ENCODE results near the gene EAF2. TPM values are rescaled to one million over a fixed set of nuclear protein-coding genes. Genes with fewer than 3 reads are reported as not detected.

Gene EAF2
- total and polyA plus RNA-seq, 2 donors: 5.5 to 16.4 TPM

- H3K4me1 ChIP-seq (ENCODE audit: insufficient read depth): no peaks in the 10 kb centered on the region
- no peak overlapping the region for H3K4me3 ChIP-seq (ENCODE audit: low read depth, low read length)
- WGBS: 31% methylated on average over 1 of the region's 1 CpG
- H3K27ac ChIP-seq (ENCODE audit: low read depth): no peak overlapping the region
- no peaks in the 10 kb centered on the region for H3K36me3 ChIP-seq (ENCODE audit: insufficient read depth)
- DNase-seq (ENCODE audit: extremely low spot score): no peak
Observed at GRCh38 chr3:121883507-121883906, 48.5 kb downstream of the EAF2 start.

GRCh38 chr3:121885386-121885785 is 50.4 kb downstream of the EAF2 start:
- 90% methylated on average over 2 of the region's 2 CpGs for WGBS
- H3K4me1 ChIP-seq (ENCODE audit: insufficient read depth): no peaks in the 10 kb centered on the region
- no peak overlapping the region for H3K4me3 ChIP-seq (ENCODE audit: low read depth, low read length)
- DNase-seq (ENCODE audit: extremely low spot score): no peak
- H3K27ac ChIP-seq (ENCODE audit: low read depth): no peak overlapping the region
- H3K36me3 ChIP-seq (ENCODE audit: insufficient read depth): peaks cover 2% of the 10 kb centered on the region

DNA sequence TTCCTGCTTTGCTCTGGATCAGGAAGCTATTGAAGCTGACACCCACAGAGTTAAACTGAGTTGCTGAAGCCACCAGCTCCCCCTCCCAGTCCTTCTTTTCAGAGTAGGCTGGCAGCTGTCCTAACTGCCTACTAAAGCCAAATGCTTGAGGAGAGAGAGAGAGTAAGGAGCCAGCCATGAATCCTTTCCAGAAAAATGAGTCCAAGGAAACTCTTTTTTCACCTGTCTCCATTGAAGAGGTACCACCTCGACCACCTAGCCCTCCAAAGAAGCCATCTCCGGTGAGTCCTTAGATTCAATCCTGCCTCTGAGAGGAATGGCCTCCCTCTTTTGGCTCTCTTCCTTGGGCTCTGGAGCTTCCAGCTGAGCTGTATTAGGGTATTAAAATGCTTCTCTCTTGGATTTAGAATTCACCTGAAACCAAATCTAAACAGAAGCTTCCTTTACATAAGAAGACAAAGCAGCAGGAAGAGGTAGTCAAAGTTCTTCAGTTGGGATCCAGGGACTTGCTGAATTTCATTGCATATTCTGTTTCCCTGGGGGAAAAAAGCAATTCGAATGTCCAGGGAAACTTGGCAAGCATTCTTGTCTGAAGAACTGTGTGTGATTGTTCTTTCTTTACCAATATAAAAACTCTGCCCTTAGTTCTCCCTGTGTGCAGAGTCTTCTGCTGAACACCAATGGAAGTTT is 59.4 kb downstream of the EAF2 start, which contains the start of gene SLC15A2:
Gene SLC15A2, plus strand, starts transcription at position 101 of the 690 bp plus-strand sequence. Its CDS starts 76 bp downstream, at position 177.
- DNase-seq (ENCODE audit: extremely low spot score): no peak
- peaks cover 2% of the 10 kb centered on the region for H3K36me3 ChIP-seq (ENCODE audit: insufficient read depth)
- H3K27ac ChIP-seq (ENCODE audit: low read depth): no peak within 1 kb of the TSS
- H3K4me1 ChIP-seq (ENCODE audit: insufficient read depth): no peaks in the 10 kb centered on the region
- H3K4me3 ChIP-seq (ENCODE audit: low read depth, low read length): no peak within 1 kb of the TSS
- WGBS: 22% methylated on average over 3 of the region's 3 CpGs

- DNase-seq (ENCODE audit: extremely low spot score): no peak
- H3K4me1 ChIP-seq (ENCODE audit: insufficient read depth): no peaks in the 10 kb centered on the region
- no peak overlapping the region for H3K27ac ChIP-seq (ENCODE audit: low read depth)
- no peaks in the 10 kb centered on the region for H3K36me3 ChIP-seq (ENCODE audit: insufficient read depth)
- WGBS: 0% methylated on average over 1 of the region's 1 CpG
- no peak overlapping the region for H3K4me3 ChIP-seq (ENCODE audit: low read depth, low read length)
Observed at GRCh38 chr3:121895121-121895520, 60.1 kb downstream of the EAF2 start.

DNA sequence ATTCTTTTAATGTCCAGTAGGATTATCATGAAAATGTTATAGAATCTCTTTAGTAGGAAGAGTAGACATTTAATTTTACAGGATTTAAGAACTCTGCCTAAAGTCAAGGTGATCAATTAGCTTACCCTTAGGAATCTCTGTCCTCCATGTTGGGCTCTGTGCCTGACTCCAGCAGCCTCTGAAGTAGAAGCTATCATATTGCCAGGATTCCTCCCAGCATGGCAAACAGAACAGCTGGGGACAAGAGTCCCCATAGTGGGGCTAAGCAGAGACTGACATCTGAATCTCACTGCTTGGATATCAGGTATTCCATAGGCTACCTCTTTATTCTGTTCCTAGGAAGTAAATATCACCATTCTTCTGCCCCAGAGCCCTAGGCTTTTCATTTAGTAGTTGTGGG is 60.7 kb downstream of the EAF2 start:
- DNase-seq (ENCODE audit: extremely low spot score): no peak
- no peak overlapping the region for H3K4me3 ChIP-seq (ENCODE audit: low read depth, low read length)
- no peaks in the 10 kb centered on the region for H3K36me3 ChIP-seq (ENCODE audit: insufficient read depth)
- H3K4me1 ChIP-seq (ENCODE audit: insufficient read depth): no peaks in the 10 kb centered on the region
- no peak overlapping the region for H3K27ac ChIP-seq (ENCODE audit: low read depth)

GRCh38 chr3:121896823-121897222 is 61.8 kb downstream of the EAF2 start:
- Histone ChIP-seq H3K4me3 (ENCODE audit: low read depth, low read length) (no peak overlapping the region), H3K27ac (ENCODE audit: low read depth) (no peak overlapping the region), H3K4me1 (ENCODE audit: insufficient read depth) (no peaks in the 10 kb centered on the region), H3K36me3 (ENCODE audit: insufficient read depth) (no peaks in the 10 kb centered on the region)
- no peak for DNase-seq (ENCODE audit: extremely low spot score)

DNA sequence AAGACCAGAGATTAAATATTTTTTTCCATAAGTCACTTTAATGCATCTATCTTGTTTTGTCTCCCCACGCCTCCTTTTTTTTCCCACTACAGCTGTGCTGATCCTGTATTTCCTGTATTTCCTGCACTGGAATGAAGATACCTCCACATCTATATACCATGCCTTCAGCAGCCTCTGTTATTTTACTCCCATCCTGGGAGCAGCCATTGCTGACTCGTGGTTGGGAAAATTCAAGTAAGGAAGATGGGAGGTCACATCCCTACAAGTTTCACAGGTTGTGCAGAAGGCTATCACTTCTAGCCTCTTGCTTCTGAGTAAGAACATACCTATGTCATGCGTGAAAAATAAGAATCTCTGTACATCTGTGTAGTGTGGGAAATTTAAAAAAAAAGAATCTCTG is 62.3 kb downstream of the EAF2 start:
- Histone ChIP-seq H3K36me3 (ENCODE audit: insufficient read depth) (no peaks in the 10 kb centered on the region), H3K4me3 (ENCODE audit: low read depth, low read length) (no peak overlapping the region), H3K4me1 (ENCODE audit: insufficient read depth) (no peaks in the 10 kb centered on the region), H3K27ac (ENCODE audit: low read depth) (no peak overlapping the region)
- no peak for DNase-seq (ENCODE audit: extremely low spot score)
- WGBS: 94% methylated on average over 3 of the region's 3 CpGs

- DNase-seq (ENCODE audit: extremely low spot score): no peak
- WGBS: 48% methylated on average over 2 of the region's 2 CpGs
- no peak overlapping the region for H3K4me3 ChIP-seq (ENCODE audit: low read depth, low read length)
- no peak overlapping the region for H3K27ac ChIP-seq (ENCODE audit: low read depth)
- no peaks in the 10 kb centered on the region for H3K4me1 ChIP-seq (ENCODE audit: insufficient read depth)
- no peaks in the 10 kb centered on the region for H3K36me3 ChIP-seq (ENCODE audit: insufficient read depth)
Observed at GRCh38 chr3:121913305-121913990, 78.4 kb downstream of the EAF2 start.

GRCh38 chr3:121914081-121914998 is 79.3 kb downstream of the EAF2 start:
- DNase-seq (ENCODE audit: extremely low spot score): no peak
- 54% methylated on average over 12 of the region's 12 CpGs for WGBS
- Histone ChIP-seq H3K4me3 (ENCODE audit: low read depth, low read length) (no peak overlapping the region), H3K4me1 (ENCODE audit: insufficient read depth) (no peaks in the 10 kb centered on the region), H3K27ac (ENCODE audit: low read depth) (no peak overlapping the region), H3K36me3 (ENCODE audit: insufficient read depth) (no peaks in the 10 kb centered on the region)

DNA sequence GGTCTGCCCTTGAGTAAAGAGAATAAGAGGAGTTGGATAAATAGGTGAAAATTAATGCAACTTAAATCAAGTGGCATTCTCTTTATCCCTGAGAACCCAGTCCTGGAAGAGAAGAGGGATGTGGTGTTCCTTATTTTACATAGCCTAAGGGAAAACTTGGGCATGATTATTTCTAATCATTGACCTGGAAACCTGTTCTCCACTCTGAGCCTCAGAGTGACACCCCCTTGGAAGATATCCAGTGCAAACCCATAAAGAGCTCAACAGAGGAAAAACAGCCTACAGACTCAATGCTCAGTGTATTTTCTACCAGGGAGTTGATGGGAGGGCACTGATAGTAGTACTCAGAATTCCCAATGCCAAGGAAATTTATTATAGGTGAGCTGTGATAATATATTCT is 81.2 kb downstream of the EAF2 start:
- no peaks in the 10 kb centered on the region for H3K36me3 ChIP-seq (ENCODE audit: insufficient read depth)
- no peak overlapping the region for H3K4me3 ChIP-seq (ENCODE audit: low read depth, low read length)
- DNase-seq (ENCODE audit: extremely low spot score): no peak
- no peak overlapping the region for H3K27ac ChIP-seq (ENCODE audit: low read depth)
- no peaks in the 10 kb centered on the region for H3K4me1 ChIP-seq (ENCODE audit: insufficient read depth)

DNA sequence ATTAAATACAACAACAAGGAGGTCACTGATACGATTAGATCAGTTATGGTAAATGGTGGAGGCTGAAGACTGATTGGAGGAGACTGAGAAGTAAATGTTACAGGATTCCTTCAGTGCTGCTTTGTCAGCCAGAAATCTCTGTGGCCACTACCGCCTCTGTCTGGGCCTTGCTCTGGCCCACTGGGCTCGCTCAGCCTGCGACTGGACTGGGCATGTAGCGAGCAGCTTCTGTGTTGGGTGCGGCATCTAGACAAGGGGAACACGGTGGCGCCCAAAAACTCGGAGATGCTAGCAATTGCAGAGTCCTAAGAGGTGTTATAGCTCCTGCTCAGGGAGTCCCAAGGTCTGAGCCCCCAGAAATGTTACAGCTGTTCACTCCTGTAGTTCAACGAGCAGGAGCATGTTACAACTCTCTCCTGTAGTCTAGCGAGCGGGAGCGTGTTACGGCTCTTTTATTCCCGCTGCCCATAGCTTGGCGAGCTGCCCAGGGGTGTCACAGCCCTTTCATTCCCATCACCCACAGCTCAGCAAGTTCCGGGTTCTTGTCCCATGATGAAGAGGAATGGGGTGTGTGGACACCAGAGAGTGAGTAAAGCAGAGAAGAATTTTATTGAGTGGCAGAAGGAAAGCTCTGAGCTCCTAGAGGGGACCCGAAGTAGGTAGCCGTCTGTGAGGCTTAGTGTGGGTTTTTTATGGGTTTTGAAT is 83.9 kb downstream of the EAF2 start:
- Histone ChIP-seq H3K27ac (ENCODE audit: low read depth) (no peak overlapping the region), H3K4me3 (ENCODE audit: low read depth, low read length) (no peak overlapping the region), H3K4me1 (ENCODE audit: insufficient read depth) (no peaks in the 10 kb centered on the region), H3K36me3 (ENCODE audit: insufficient read depth) (no peaks in the 10 kb centered on the region)
- DNase-seq (ENCODE audit: extremely low spot score): peak; percentile 35
- 47% methylated on average over 19 of the region's 19 CpGs for WGBS

- no peak overlapping the region for H3K27ac ChIP-seq (ENCODE audit: low read depth)
- WGBS: 40% methylated on average over 3 of the region's 3 CpGs
- no peaks in the 10 kb centered on the region for H3K4me1 ChIP-seq (ENCODE audit: insufficient read depth)
- no peak for DNase-seq (ENCODE audit: extremely low spot score)
- H3K36me3 ChIP-seq (ENCODE audit: insufficient read depth): no peaks in the 10 kb centered on the region
- no peak overlapping the region for H3K4me3 ChIP-seq (ENCODE audit: low read depth, low read length)
Observed at GRCh38 chr3:121924734-121925133, 89.7 kb downstream of the EAF2 start.

- no peaks in the 10 kb centered on the region for H3K4me1 ChIP-seq (ENCODE audit: insufficient read depth)
- H3K4me3 ChIP-seq (ENCODE audit: low read depth, low read length): no peak overlapping the region
- WGBS: 0% methylated on average over 1 of the region's 1 CpG
- H3K36me3 ChIP-seq (ENCODE audit: insufficient read depth): no peaks in the 10 kb centered on the region
- H3K27ac ChIP-seq (ENCODE audit: low read depth): no peak overlapping the region
- no peak for DNase-seq (ENCODE audit: extremely low spot score)
Observed at GRCh38 chr3:121926380-121926779, 91.4 kb downstream of the EAF2 start.

All from urinary bladder (tissue), 4 donors.